Astrocyte (in vitro differentiated cells and primary cell): ENCODE measurements around the gene PTPRM. TPM values are rescaled to one million over a fixed set of nuclear protein-coding genes. Genes with fewer than 3 reads are reported as not detected.

Experiments
- DNase-seq: peaks from one replicate; pipeline ENCODE4 v3.0.0-alpha.2; 2010; ENCODE audit warnings: low read depth
- FAIRE-seq: peaks from 2 replicates; lab custom pipeline; 2011; peaks lifted over from hg19 to GRCh38; lab: Jason Lieb, UNC
- H2AFZ ChIP-seq: 2 replicates; pipeline ENCODE4 v1.6.0; 2012; ENCODE audit warnings: low read depth, low read length, inconsistent platforms
- H3K27ac ChIP-seq: 2 replicates; pipeline ENCODE4 v1.5.1; 2011; ENCODE audit warnings: low read depth, low read length, inconsistent platforms
- H3K27me3 ChIP-seq: 2 replicates; pipeline ENCODE4 v1.6.0; 2011; ENCODE audit warnings: low read length, inconsistent platforms; ENCODE audit not compliant: insufficient read depth
- H3K36me3 ChIP-seq: 2 replicates; pipeline ENCODE4 v1.5.1; 2011; ENCODE audit warnings: low read length, inconsistent platforms; ENCODE audit not compliant: insufficient read depth
- H3K4me1 ChIP-seq: 2 replicates; pipeline ENCODE4 v1.5.1; 2011; ENCODE audit warnings: low read length, inconsistent platforms; ENCODE audit not compliant: insufficient read depth
- H3K4me2 ChIP-seq: 2 replicates; pipeline ENCODE4 v1.6.0; 2012; ENCODE audit warnings: low read length, inconsistent platforms
- H3K4me3 ChIP-seq: 2 replicates; pipeline ENCODE4 v1.5.1; 2011; ENCODE audit warnings: low read depth, mild to moderate bottlenecking, low read length, inconsistent platforms; ENCODE audit not compliant: insufficient read depth
- H3K79me2 ChIP-seq: 2 replicates; pipeline ENCODE4 v1.6.0; 2012; ENCODE audit warnings: mild to moderate bottlenecking, low read length, inconsistent platforms; ENCODE audit not compliant: insufficient read depth
- H3K9ac ChIP-seq: 2 replicates; pipeline ENCODE4 v1.6.0; 2012; ENCODE audit warnings: mild to moderate bottlenecking, low read length, inconsistent platforms
- H3K9me3 ChIP-seq: 2 replicates; pipeline ENCODE4 v1.5.1; 2012; ENCODE audit warnings: low read depth, mild to moderate bottlenecking, low read length, inconsistent platforms; ENCODE audit not compliant: insufficient read depth
- H4K20me1 ChIP-seq: 2 replicates; pipeline ENCODE4 v1.6.0; 2012; ENCODE audit warnings: low read length, inconsistent platforms; ENCODE audit not compliant: insufficient read depth
- H3K27ac Mint-ChIP-seq: one replicate; pipeline ENCODE4 v1.8.0; 2021; ENCODE audit warnings: mild to moderate bottlenecking, mixed read lengths; ENCODE audit not compliant: unreplicated experiment
- H3K27me3 Mint-ChIP-seq: one replicate; pipeline ENCODE4 v1.8.0; 2021; ENCODE audit warnings: low read depth, mixed read lengths; ENCODE audit not compliant: unreplicated experiment
- H3K36me3 Mint-ChIP-seq: one replicate; pipeline ENCODE4 v1.8.0; 2021; ENCODE audit warnings: low read depth, mixed read lengths; ENCODE audit not compliant: unreplicated experiment
- H3K4me1 Mint-ChIP-seq: one replicate; pipeline ENCODE4 v1.8.0; 2021; ENCODE audit warnings: low read depth, mixed read lengths; ENCODE audit not compliant: unreplicated experiment
- H3K4me3 Mint-ChIP-seq: one replicate; pipeline ENCODE4 v1.8.0; 2021; ENCODE audit warnings: mild to moderate bottlenecking, moderate library complexity, mixed read lengths; ENCODE audit not compliant: unreplicated experiment
- H3K9me3 Mint-ChIP-seq: one replicate; pipeline ENCODE4 v1.8.0; 2021; ENCODE audit warnings: mild to moderate bottlenecking, mixed read lengths; ENCODE audit not compliant: unreplicated experiment
- CTCF ChIP-seq: IDR thresholded peaks from 2 replicates; pipeline ENCODE4 v1.5.1; 2011; ENCODE audit warnings: low read depth, mild to moderate bottlenecking, inconsistent platforms, low read length, moderate library complexity; ENCODE audit not compliant: insufficient read depth
- EZH2 ChIP-seq: IDR thresholded peaks from 2 replicates; pipeline ENCODE4 v1.6.1; 2012; ENCODE audit warnings: mild to moderate bottlenecking, low read length, inconsistent platforms; ENCODE audit not compliant: insufficient read depth
- total RNA-seq: library from RNA; stranded (reverse); gene quantifications from 2 replicates; pipeline ENCODE4 v1.2.1, GENCODE V29; 2021

The PTPRM gene
- total RNA-seq, 1 donor from 2014 or later, result 59.6 TPM

GRCh38 chr18:7812431-7813063, 245.4 kb downstream of the PTPRM start:
- Mint-ChIP-seq H3K36me3 (peaks cover 11% of the 10 kb centered on the region), H3K9me3 (peaks cover 14% of the 10 kb centered on the region), H3K27me3 (no peaks in the 10 kb centered on the region), H3K4me3 (no peak overlapping the region), H3K4me1 (peaks cover 19% of the 10 kb centered on the region), H3K27ac (peak overlapping the region; percentile 79)
- Histone ChIP-seq H3K4me2 (peak overlapping the region; percentile 60), H3K27me3 (no peaks in the 10 kb centered on the region), H2AFZ (no peak overlapping the region), H3K4me1 (peaks cover 12% of the 10 kb centered on the region), H3K9me3 (peaks cover 11% of the 10 kb centered on the region), H3K9ac (no peak overlapping the region), H3K4me3 (no peak overlapping the region), H3K79me2 (no peaks in the 10 kb centered on the region), H3K36me3 (no peaks in the 10 kb centered on the region), H4K20me1 (peaks cover 2% of the 10 kb centered on the region), H3K27ac (peak overlapping the region; percentile 58)
- TF ChIP-seq EZH2 (no peak), CTCF (no peak)
- peak; percentile 76 for FAIRE-seq
- peak; percentile 84 for DNase-seq

DNA sequence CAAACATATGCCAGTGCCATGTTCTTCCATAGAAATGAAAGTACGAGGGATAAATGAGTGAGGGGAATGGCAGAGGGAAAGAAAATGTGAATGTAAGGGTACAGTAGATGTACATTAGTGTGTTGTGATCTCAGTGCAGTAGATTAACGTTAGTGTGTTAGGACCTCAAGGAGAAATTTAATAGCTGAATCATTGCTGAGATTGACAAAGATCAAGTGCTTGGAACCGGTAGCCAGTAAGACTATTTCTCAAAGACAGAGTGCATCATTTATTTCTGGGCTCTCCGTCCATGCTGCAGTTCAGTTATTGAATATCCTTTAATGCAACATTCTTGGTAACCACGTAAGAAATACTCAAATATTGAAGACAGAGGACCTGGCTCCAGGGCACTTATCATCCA, 246.0 kb downstream of the PTPRM start:
- H3K27me3 ChIP-seq, result no peaks in the 10 kb centered on the region
- peaks cover 2% of the 10 kb centered on the region for H4K20me1 ChIP-seq
- H3K36me3 ChIP-seq, result no peaks in the 10 kb centered on the region
- no peak overlapping the region for H3K4me3 Mint-ChIP-seq
- H3K4me3 ChIP-seq, result no peak overlapping the region
- H3K4me1 ChIP-seq, result peaks cover 12% of the 10 kb centered on the region
- H3K9me3 Mint-ChIP-seq, result peaks cover 14% of the 10 kb centered on the region
- H3K79me2 ChIP-seq, result no peaks in the 10 kb centered on the region
- peaks cover 11% of the 10 kb centered on the region for H3K36me3 Mint-ChIP-seq
- FAIRE-seq, result no peak
- H3K27me3 Mint-ChIP-seq, result no peaks in the 10 kb centered on the region
- H2AFZ ChIP-seq, result no peak overlapping the region
- H3K4me1 Mint-ChIP-seq, result peaks cover 19% of the 10 kb centered on the region
- no peak for DNase-seq
- H3K9ac ChIP-seq, result no peak overlapping the region
- peak overlapping the region; percentile 60 for H3K4me2 ChIP-seq
- H3K27ac Mint-ChIP-seq, result peak overlapping the region; percentile 48
- no peak overlapping the region for H3K27ac ChIP-seq
- H3K9me3 ChIP-seq, result peaks cover 11% of the 10 kb centered on the region
- no peak for TF ChIP-seq EZH2
- TF ChIP-seq CTCF, result no peak

DNA sequence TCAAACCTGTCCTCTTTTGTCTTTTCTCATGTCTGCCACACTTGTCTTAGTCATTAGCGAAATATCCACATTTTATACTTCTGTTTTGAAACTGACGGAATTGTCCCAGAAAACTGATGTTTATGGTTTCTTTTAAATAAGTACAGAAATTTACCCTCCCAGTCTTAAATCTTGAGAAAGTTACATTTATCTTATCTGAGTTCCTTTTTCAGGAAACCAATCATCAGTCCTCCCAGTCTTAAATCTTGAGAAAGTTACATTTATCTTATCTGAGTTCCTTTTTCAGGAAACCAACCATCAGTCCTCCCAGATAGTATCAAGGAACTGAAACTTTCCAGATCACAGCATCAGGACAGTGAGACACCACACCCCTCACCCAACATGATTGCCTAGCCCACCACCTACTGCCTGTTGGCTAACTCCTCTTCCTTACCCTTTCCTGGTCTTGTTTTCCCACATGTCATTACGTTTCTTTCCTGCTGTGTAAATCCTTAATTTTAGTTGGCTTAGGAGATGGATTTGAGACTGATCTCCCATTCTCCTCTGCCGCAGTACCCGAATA, 247.7 kb downstream of the PTPRM start:
- no peak overlapping the region for H3K4me3 ChIP-seq
- Mint-ChIP-seq H3K4me1 (peaks cover 15% of the 10 kb centered on the region), H3K9me3 (peaks cover 14% of the 10 kb centered on the region), H3K27ac (no peak overlapping the region), H3K4me3 (no peak overlapping the region), H3K27me3 (no peaks in the 10 kb centered on the region), H3K36me3 (peaks cover 23% of the 10 kb centered on the region)
- H3K4me1 ChIP-seq, result peaks cover 12% of the 10 kb centered on the region
- peaks cover 11% of the 10 kb centered on the region for H3K9me3 ChIP-seq
- FAIRE-seq, result peak; percentile 82
- H2AFZ ChIP-seq, result no peak overlapping the region
- TF ChIP-seq EZH2, result no peak
- TF ChIP-seq CTCF, result no peak
- H4K20me1 ChIP-seq, result peaks cover 7% of the 10 kb centered on the region
- no peak for DNase-seq
- H3K79me2 ChIP-seq, result no peaks in the 10 kb centered on the region
- no peak overlapping the region for H3K27ac ChIP-seq
- no peak overlapping the region for H3K4me2 ChIP-seq
- H3K9ac ChIP-seq, result no peak overlapping the region
- no peaks in the 10 kb centered on the region for H3K27me3 ChIP-seq
- H3K36me3 ChIP-seq, result no peaks in the 10 kb centered on the region
